K562 (cell line): Measurements from ENCODE around the gene TMED6.

Experiments used
- AFF4 ChIP-seq: sonication (generic); formaldehyde crosslinking; IDR thresholded peaks from 2 replicates; pipeline ENCODE4 v1.8.0; 2023; ENCODE audit warnings: mild to moderate bottlenecking, missing genetic modification reagents
- CTCF ChIP-seq, 3 experiments: IDR thresholded peaks in 2 of 3; conservative IDR thresholded peaks in 1 of 3; 2 replicates each; pipeline ENCODE4 v1.5.1; 2011 to 2012; ENCODE audit warnings: low read length in 3 of 3, mild to moderate bottlenecking in 3 of 3, control low read depth in 2 of 3, improper control_type of control experiment in 1 of 3, inconsistent platforms in 1 of 3, low read depth in 1 of 3, mixed read lengths in 1 of 3, moderate library complexity in 1 of 3; ENCODE audit not compliant: insufficient read depth in 2 of 3
- GTF2F1 ChIP-seq: IDR thresholded peaks from 2 replicates; pipeline ENCODE4 v1.6.1; 2011; ENCODE audit warnings: low read depth, low read length, improper control_type of control experiment
- HDAC1 ChIP-seq, 2 experiments: fragments of 450-650 bp; IDR thresholded peaks; 2 replicates each; pipeline ENCODE4 v1.6.1; 2016 to 2017; ENCODE audit warnings: inconsistent platforms in 1 of 2, mild to moderate bottlenecking in 1 of 2, moderate library complexity in 1 of 2
- HMG20A ChIP-seq: fragments of 450-650 bp; formaldehyde crosslinking; conservative IDR thresholded peaks from 2 replicates; pipeline ENCODE4 v1.4.0; 2020; ENCODE audit warnings: mild to moderate bottlenecking, mixed read lengths
- SMAD3 ChIP-seq: fragments of 450-650 bp; formaldehyde crosslinking; conservative IDR thresholded peaks from 2 replicates; pipeline ENCODE4 v1.4.0; 2020; ENCODE audit warnings: mild to moderate bottlenecking
- YY1 ChIP-seq, 3 experiments: IDR thresholded peaks; 2 replicates each; pipeline ENCODE4 v1.6.1; 2011; ENCODE audit warnings: low read length in 2 of 3, mild to moderate bottlenecking in 2 of 3, moderate library complexity in 2 of 3, borderline replicate concordance in 1 of 3, control low read depth in 1 of 3, low read depth in 1 of 3; ENCODE audit not compliant: insufficient read depth in 3 of 3, insufficient replicate concordance in 2 of 3, control insufficient read depth in 1 of 3, insufficient read length in 1 of 3; ENCODE audit errors: extremely low read depth in 1 of 3
- TF ChIP-seq, protein P1 (sequence below), 2 experiments: fragments of 150-350 bp in 1 of 2; IDR thresholded peaks; 2 replicates each; pipeline ENCODE4 v1.6.1; 2012 to 2016; ENCODE audit warnings: low read depth in 2 of 2, low read length in 2 of 2, mild to moderate bottlenecking in 1 of 2, moderate library complexity in 1 of 2

DNA sequence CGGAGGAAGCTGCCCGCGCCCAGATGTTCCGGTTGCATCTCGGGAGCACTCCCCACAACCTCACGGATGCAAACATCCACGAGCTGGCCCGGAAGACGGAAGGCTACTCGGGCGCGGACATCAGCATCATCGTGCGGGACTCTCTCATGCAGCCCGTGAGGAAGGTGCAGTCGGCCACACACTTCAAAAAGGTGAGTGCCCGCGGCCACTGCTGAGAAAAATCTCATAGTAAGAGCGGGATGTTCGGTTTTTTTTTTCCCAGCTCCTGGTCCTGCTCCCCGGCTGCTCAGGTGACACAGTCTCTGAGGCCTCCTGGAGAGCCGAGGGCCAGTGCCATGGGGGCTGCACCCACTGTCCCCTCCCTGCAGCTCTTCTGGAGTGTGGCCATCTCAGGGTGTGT lies 30.5 kb downstream of the TMED6 start:
- TF ChIP-seq AFF4 (CRISPR knock-in tag): no peak
- no peak for TF ChIP-seq HDAC1 (IDR thresholded peaks at IDR 0.05)
- TF ChIP-seq, protein P1, sequence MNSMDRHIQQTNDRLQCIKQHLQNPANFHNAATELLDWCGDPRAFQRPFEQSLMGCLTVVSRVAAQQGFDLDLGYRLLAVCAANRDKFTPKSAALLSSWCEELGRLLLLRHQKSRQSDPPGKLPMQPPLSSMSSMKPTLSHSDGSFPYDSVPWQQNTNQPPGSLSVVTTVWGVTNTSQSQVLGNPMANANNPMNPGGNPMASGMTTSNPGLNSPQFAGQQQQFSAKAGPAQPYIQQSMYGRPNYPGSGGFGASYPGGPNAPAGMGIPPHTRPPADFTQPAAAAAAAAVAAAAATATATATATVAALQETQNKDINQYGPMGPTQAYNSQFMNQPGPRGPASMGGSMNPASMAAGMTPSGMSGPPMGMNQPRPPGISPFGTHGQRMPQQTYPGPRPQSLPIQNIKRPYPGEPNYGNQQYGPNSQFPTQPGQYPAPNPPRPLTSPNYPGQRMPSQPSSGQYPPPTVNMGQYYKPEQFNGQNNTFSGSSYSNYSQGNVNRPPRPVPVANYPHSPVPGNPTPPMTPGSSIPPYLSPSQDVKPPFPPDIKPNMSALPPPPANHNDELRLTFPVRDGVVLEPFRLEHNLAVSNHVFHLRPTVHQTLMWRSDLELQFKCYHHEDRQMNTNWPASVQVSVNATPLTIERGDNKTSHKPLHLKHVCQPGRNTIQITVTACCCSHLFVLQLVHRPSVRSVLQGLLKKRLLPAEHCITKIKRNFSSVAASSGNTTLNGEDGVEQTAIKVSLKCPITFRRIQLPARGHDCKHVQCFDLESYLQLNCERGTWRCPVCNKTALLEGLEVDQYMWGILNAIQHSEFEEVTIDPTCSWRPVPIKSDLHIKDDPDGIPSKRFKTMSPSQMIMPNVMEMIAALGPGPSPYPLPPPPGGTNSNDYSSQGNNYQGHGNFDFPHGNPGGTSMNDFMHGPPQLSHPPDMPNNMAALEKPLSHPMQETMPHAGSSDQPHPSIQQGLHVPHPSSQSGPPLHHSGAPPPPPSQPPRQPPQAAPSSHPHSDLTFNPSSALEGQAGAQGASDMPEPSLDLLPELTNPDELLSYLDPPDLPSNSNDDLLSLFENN (IDR thresholded peaks at IDR 0.05; ENCODE audit: low read depth in 2 of 2, low read length in 2 of 2): no peak
- TF ChIP-seq SMAD3 (CRISPR knock-in tag): no peak
- TF ChIP-seq YY1 (IDR thresholded peaks at IDR 0.05; ENCODE audit: borderline replicate concordance in 1 of 3, control insufficient read depth in 1 of 3, extremely low read depth in 1 of 3, insufficient read depth in 3 of 3, insufficient read length in 1 of 3, insufficient replicate concordance in 2 of 3, low read depth in 1 of 3, low read length in 2 of 3): no peak
- TF ChIP-seq HMG20A: no peak
- no peak for TF ChIP-seq CTCF (IDR thresholded peaks at IDR 0.05 in 2 of 3, conservative IDR thresholded peaks at IDR 0.05 in 1 of 3; ENCODE audit: insufficient read depth in 2 of 3, low read depth in 1 of 3, low read length in 3 of 3)
- no peak for TF ChIP-seq GTF2F1
